DMS79 (cell line): ENCODE data around the gene PALS1.
"Not testable (repeated sequence)": the region's sequence is repeated elsewhere in the genome, so short reads cannot be mapped to it uniquely, and the experiment has no call there.

Source experiments
- DNase-seq: peaks from one replicate; lab custom pipeline; 2025; lab: John Stamatoyannopoulos, UW

Gene PALS1

DNA sequence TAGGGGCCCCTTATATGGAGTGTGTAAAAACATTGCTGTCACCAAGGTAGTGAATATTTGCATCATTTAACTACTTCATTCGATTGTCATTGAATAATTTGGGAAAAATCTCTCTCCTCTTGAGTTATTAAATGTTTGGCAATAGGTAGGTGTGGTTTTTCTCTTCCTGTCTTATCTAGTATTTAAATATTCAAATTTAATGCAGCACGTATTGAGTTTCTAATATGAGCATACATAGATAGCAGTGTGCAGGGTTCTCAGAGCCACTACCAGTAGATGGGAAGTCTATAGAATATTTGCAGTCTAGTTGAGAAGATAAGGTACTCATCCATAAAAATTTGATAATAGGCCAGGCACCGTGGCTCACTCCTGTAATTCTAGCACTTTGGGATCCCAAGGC lies 16.7 kb downstream of the PALS1 start:
- DNase-seq: no peak

DNA sequence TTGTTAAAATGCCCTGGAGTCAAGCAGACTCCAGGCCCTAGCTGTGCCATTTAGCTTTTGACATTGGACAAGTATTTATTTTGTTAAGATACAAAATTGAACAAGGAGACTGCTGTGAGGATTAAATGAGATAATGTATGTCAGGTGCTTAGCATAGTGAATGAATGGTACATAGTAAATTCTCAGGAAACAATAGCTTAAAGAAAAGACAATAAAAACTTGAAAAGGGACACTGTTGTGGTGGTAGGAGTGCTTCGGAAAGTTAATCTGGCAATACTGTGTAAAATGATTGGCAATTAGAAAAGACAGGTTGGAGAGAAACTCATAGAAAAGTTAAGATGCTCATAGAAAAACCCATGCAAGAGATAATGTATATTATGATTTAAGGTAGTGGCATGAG lies 19.7 kb downstream of the PALS1 start:
- no peak for DNase-seq

DNA sequence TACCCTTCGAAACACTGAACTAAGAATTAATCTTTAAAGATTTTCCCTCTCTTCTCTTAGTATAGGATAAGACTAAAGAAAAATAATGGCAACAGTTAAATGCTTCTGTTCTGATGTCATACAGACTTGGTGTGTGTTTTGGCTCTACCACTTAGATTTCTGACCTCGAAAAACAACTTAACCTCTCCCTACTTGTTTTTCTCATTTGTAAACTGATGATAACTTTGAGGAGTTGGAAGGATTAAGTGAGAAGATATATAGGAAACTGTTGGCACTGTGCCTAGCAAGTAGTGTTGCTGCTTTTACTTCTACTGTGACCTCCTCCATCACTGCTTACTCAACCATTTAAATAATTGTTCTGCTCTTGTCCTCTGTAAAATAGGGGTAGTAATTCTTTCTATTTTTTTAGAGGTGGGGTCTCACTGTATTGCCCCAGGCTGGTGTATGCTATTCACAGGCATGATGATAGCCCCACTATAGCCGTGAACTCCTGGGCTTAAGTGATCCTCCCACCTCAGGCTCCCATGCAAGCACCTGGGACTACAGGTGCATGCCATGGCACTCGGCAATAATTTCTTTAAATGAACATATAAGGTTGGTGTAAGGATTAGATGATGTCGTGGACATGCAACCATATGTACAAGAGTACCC lies 22.4 kb downstream of the PALS1 start:
- DNase-seq: no peak

DNA sequence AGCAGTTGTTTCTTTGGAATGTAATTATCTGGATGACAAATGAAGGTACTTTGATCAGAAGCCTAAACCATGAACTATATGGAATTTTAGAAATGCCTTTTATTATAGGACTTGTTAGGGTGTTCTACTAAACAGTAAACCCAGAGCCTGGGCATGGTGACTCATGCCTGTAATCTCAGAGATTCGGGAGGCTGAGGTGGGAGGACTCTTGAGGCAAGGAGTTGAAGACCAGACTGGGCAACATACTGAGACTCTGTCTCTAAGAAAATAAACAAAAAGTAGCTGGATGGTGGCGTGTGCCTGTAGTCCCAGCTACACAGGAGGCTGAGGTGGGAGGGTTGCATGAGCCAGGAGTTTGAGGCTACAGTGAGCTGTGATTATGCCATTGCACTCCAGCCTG lies 23.9 kb downstream of the PALS1 start:
- no peak for DNase-seq

DNA sequence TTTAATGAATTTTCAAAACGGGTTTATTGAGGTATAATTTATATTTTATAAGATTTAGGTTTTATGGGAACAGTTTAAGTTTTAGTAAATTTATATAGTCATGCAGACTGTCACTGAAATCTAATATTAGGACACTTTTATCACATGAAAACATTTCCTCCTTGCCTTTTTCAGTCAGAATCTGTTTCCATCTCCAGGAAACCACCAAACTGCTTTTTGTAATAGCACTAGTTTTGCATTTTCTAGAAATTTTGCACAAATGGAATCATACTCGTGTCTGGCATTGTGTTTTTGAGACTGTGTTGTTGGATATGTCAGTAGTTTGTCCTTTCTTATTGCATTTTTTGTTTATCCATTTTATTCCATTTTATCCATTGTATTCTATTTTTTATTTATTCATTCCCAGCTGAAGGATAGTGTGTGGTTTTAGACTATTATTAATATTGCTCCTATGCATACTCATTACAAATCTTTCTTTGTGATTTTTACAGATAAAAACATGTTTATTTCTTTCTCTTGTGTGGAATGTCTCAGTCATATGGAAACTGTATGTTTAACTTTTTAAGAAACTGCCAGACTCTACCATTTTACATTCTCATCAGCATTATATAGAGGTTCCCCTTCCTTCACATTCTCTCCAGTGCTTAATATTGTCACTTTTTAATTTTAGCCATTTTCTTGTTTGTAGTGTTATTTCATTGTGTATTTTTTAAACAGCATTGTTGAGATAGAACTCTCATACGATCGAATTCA lies 26.5 kb downstream of the PALS1 start:
- no peak for DNase-seq

DNA sequence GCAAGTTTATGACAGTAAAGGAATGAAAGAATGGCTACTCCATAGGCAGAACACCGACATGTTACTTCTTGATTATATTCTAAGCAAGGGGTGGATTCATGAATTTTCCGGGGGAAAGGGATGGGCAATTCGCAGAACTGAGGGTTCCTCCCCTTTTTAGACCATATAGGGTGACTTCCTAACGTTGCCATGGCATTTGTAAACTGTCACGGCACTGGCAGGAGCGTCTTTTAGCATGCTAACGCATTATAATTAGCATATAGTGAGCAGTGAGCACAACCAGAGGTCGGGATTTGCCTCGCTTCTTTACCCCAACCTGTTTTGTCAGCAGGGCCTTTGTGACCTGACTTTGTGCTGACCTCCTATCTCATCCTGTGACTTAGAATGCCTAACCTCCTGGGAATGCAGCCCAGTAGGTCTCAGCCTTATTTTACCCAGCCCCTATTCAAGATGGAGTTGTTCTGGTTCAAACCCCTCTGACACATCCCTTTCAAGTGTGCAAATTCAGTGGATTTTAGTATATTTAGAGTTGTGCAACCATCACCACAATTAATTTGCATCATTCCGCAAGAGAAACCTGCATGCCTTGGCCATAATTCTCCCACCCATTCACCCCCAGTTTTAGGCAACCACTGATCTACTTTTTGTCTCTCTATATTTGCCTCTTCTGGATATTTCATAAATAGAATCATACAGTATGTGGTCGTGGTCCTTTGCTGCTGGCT lies 27.4 kb downstream of the PALS1 start:
- no peak for DNase-seq

DNA sequence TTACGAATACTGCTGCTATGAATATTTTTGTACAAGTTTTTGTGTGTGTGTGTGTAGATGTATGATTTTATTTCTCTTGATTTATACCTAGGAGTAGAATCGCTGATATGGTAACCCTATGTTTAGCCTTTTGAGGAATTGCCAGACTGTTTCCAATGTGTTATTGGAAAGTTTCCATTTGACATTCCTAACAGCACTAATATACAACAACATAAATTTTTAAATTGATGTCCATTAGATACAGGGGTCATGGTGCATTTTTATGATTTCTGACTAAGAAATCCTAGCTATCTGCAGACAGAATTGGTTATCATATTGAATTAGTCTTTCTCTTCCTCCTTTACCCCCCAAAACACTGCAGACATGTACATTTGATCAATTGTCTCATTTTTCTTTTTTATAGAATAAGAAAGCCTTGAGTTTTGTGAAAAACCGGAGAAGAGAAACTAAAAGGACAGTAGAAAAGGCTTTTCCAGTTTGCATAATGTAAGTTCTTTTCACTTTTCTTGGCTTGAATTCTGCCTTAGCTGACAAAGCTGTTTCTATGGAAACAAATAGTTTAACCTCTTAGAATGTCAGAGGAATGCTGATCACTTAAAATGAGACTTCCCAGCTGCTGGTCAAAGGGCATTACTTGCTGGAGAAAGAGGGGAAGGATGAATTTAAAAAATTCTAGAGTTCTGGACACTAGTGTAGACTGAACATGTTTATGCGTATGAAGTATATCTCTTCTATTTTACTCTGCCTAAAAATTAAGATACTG lies 28.2 kb downstream of the PALS1 start:
- DNase-seq: no peak

DNA sequence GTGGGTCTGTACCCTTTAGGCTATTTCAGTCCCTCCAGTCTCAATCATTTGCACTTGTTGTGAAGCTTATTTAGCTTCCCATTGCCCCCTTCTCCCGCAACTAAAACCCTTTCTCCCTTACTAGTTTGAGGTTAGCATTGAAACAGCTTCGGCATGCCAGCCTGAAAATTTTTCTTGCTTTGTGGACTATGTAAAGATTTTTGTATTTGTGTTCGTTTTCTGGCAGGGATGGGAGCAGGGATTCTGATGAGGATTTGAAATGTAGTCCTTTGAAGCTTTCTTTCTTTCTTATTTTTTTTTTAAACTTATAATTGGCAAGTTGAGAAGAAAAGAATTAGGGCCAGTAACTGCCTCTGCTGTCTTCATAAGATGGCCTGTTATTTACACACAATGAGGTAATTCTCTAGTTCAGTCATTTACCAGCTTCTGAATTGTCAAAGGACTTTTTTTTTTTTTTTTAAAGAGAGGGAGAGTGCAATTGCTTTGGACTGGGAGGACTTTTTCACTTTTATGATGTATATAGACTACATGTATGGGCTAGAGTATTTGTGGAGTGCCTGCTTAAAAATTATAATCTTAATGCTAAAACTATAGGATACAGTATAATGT lies 29.0 kb downstream of the PALS1 start:
- DNase-seq: no peak

DNA sequence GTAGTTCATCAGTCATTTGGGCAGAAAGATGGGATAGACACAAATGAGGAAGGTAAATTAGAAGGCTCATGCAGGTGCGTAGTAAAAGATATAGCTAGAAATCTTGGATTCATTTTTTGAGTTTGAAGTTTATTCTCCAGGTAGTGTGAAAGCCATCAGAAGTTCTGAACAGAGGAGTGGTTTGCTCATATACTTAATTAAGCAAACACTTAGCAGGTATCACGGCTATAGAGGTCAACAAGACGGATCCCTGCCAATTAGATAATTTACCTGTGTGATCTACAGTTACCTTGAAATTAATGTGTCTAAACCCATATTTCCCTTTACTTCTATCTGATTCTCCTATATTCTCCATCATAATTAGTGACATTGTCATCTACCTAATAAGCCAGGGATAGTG lies 29.7 kb downstream of the PALS1 start:
- no peak for DNase-seq

DNA sequence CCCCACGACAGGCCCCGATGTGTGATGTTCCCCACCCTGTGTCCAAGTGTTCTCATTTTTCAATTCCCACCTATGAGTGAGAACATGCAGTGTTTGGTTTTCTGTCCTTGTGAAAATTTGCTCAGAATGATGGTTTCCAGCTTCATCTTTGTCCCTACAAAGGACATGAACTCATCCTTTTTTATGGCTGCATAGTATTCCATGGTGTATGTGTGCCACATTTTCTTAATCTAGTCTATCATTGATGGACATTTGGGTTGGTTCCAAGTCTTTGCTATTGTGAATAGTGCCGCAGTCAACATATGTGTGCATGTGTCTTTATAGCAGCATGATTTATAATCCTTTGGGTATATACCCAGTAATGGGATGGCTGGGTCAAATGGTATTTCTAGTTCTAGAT lies 32.0 kb downstream of the PALS1 start:
- DNase-seq: not testable (repeated sequence)

DNA sequence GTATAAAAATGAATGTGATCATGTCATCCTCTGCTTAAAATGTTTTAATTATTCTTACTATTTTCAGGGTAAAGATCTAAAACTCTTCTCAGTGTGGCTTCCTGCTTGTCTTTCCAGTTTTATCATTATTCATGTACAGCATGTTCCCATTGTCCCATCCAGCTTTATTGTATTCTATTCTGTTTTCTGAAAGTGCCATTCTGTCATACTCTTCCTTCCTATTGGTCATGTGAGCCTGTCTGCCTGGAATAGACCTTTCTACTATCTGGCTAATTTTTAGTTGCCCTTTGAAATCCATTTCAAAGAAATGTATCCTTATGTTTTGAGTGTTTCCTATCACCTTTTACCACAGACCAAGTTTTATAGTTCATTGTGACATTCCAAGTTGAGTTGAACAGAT lies 34.9 kb downstream of the PALS1 start:
- no peak for DNase-seq

DNA sequence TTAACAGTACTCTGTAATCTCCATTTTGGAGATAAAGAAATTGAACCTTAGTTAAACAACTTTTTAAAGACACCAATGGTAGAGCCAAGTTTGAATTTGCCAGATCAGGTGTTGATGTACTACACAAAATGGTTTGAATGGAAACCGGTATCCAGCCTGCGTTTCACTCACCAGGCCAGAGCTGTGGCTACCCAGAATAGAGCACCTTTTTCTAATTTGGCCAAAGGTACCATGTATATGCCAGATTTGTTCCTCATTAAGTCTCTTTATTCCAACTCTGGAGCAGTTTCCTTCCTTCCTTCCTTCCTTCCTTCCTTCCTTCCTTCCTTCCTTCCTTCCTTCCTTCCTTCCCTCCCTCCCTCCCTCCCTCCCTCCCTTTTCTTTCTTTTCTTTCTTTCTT lies 39.3 kb downstream of the PALS1 start:
- no peak for DNase-seq

DNA sequence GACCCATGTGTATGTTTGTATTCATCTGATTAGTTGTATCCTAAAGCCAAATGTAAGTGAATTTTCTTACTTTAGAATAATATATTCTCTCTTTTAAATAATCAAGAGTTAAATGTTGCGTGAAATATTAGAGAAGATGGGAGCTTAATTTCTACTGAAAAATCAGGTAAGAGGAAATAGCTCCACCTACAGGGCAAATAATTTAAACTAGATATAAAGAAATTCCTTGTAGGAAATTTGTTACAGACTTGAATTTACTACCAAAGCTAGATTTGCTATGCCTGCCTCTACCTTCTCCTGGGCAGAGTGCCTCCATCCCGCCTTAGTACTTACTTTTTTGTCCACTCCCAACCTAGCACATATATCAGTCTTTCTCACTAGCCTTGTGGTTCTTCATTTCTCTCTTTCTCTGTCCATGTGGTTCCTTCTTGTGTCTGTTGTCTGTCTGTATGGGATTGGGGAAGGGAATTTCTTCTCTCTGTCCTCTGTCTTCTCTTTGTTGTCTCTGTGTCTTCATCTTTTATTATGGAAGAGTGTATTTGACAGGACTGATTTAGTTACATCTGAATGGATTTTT lies 44.7 kb downstream of the PALS1 start:
- DNase-seq: peak; percentile 21
